ENCODE results near the gene SUSD2. TPM values are rescaled to one million over a fixed set of nuclear protein-coding genes. Genes with fewer than 3 reads are reported as not detected.

SUSD2 gene
- total and polyA plus RNA-seq, 2 of the 8 experiments (the other 6 are each of a cell fraction or from before 2014, with no cell fraction given): 2.0 to 4.8 TPM

DNA sequence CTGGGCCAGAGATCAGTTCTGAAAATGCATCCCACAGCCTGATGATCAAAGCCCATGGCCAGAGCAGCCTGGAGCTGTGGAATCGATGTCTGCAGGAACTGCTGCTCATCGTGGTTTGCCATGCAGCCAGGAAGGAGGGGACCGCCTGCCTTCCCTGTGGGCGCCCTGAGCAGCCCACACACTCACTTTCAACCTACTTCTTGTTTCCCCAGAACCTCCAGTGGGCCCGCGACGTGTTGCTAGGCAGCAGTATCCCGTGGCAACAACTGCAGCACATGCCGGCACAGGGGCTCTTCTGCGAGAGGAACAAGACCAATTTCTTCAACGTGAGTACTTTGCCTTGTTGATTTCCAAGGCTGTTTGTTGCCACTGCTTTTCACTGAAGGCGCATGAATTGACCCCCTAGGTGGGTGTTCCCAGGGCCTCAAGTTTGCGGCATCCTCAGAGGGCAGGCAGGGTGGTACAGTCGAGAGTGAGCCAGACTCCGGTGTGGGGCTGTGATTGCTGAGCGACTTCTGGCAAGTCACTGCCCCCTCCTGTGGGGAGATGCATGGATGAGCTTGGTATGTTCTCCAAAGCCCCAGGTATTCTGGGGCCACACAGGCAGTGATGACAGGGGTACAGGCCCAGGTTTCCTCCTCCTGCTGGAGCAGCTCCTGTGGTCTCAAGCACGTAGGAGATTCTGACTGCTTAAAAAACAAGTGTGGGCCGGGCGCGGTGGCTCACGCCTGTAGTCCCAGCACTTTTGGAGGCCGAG lies 47.0 kb upstream of the SUSD2 start (continued):
- TF ChIP-seq, protein P1, sequence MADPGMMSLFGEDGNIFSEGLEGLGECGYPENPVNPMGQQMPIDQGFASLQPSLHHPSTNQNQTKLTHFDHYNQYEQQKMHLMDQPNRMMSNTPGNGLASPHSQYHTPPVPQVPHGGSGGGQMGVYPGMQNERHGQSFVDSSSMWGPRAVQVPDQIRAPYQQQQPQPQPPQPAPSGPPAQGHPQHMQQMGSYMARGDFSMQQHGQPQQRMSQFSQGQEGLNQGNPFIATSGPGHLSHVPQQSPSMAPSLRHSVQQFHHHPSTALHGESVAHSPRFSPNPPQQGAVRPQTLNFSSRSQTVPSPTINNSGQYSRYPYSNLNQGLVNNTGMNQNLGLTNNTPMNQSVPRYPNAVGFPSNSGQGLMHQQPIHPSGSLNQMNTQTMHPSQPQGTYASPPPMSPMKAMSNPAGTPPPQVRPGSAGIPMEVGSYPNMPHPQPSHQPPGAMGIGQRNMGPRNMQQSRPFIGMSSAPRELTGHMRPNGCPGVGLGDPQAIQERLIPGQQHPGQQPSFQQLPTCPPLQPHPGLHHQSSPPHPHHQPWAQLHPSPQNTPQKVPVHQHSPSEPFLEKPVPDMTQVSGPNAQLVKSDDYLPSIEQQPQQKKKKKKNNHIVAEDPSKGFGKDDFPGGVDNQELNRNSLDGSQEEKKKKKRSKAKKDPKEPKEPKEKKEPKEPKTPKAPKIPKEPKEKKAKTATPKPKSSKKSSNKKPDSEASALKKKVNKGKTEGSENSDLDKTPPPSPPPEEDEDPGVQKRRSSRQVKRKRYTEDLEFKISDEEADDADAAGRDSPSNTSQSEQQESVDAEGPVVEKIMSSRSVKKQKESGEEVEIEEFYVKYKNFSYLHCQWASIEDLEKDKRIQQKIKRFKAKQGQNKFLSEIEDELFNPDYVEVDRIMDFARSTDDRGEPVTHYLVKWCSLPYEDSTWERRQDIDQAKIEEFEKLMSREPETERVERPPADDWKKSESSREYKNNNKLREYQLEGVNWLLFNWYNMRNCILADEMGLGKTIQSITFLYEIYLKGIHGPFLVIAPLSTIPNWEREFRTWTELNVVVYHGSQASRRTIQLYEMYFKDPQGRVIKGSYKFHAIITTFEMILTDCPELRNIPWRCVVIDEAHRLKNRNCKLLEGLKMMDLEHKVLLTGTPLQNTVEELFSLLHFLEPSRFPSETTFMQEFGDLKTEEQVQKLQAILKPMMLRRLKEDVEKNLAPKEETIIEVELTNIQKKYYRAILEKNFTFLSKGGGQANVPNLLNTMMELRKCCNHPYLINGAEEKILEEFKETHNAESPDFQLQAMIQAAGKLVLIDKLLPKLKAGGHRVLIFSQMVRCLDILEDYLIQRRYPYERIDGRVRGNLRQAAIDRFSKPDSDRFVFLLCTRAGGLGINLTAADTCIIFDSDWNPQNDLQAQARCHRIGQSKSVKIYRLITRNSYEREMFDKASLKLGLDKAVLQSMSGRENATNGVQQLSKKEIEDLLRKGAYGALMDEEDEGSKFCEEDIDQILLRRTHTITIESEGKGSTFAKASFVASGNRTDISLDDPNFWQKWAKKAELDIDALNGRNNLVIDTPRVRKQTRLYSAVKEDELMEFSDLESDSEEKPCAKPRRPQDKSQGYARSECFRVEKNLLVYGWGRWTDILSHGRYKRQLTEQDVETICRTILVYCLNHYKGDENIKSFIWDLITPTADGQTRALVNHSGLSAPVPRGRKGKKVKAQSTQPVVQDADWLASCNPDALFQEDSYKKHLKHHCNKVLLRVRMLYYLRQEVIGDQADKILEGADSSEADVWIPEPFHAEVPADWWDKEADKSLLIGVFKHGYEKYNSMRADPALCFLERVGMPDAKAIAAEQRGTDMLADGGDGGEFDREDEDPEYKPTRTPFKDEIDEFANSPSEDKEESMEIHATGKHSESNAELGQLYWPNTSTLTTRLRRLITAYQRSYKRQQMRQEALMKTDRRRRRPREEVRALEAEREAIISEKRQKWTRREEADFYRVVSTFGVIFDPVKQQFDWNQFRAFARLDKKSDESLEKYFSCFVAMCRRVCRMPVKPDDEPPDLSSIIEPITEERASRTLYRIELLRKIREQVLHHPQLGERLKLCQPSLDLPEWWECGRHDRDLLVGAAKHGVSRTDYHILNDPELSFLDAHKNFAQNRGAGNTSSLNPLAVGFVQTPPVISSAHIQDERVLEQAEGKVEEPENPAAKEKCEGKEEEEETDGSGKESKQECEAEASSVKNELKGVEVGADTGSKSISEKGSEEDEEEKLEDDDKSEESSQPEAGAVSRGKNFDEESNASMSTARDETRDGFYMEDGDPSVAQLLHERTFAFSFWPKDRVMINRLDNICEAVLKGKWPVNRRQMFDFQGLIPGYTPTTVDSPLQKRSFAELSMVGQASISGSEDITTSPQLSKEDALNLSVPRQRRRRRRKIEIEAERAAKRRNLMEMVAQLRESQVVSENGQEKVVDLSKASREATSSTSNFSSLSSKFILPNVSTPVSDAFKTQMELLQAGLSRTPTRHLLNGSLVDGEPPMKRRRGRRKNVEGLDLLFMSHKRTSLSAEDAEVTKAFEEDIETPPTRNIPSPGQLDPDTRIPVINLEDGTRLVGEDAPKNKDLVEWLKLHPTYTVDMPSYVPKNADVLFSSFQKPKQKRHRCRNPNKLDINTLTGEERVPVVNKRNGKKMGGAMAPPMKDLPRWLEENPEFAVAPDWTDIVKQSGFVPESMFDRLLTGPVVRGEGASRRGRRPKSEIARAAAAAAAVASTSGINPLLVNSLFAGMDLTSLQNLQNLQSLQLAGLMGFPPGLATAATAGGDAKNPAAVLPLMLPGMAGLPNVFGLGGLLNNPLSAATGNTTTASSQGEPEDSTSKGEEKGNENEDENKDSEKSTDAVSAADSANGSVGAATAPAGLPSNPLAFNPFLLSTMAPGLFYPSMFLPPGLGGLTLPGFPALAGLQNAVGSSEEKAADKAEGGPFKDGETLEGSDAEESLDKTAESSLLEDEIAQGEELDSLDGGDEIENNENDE (IDR thresholded peaks at IDR 0.05; ENCODE audit: insufficient replicate concordance, low read length): no peak
- TF ChIP-seq GTF2F1 (IDR thresholded peaks at IDR 0.05; ENCODE audit: borderline replicate concordance, low read depth, low read length): no peak
- TF ChIP-seq E2F6 (IDR thresholded peaks at IDR 0.05): no peak
- TF ChIP-seq EZH2 (IDR thresholded peaks at IDR 0.05; ENCODE audit: low read depth, low read length, severe bottlenecking): no peak
- no peak for TF ChIP-seq SIRT6 (IDR thresholded peaks at IDR 0.05; ENCODE audit: low read length)
- TF ChIP-seq CREB1 (IDR thresholded peaks at IDR 0.05): no peak
